SK-N-SH (cell line): Measurements from ENCODE around the gene CBFA2T2.

ENCODE experiments used
- CTCF ChIP-seq: fragments of 200-600 bp; sonication (generic); IDR thresholded peaks from 2 replicates; pipeline ENCODE4 v1.6.1; 2017; ENCODE audit warnings: antibody characterized with exemption, mild to moderate bottlenecking, moderate library complexity
- EP300 ChIP-seq, 2 experiments: IDR thresholded peaks; 2 replicates each; pipeline versions ENCODE4 v1.4.0 to v1.6.1; 2012; ENCODE audit warnings: borderline replicate concordance in 1 of 2, low read depth in 1 of 2, low read length in 1 of 2
- FOSL2 ChIP-seq: IDR thresholded peaks from 2 replicates; pipeline ENCODE4 v1.4.0; 2012; ENCODE audit warnings: low read depth, mild to moderate bottlenecking, moderate library complexity, borderline replicate concordance
- GABPA ChIP-seq: IDR thresholded peaks from 2 replicates; pipeline ENCODE4 v1.4.0; 2012; ENCODE audit warnings: low read depth, mild to moderate bottlenecking
- NFIC ChIP-seq: IDR thresholded peaks from 2 replicates; pipeline ENCODE4 v1.4.0; 2012; ENCODE audit warnings: borderline replicate concordance
- PBX3 ChIP-seq: IDR thresholded peaks from 2 replicates; pipeline ENCODE4; 2012
- POLR2AphosphoS5 ChIP-seq: IDR thresholded peaks from 2 replicates; pipeline ENCODE4 v1.6.1; 2012; ENCODE audit warnings: low read depth, low read length
- RFX5 ChIP-seq: IDR thresholded peaks from 2 replicates; pipeline ENCODE4 v1.6.1; 2012; ENCODE audit warnings: mild to moderate bottlenecking, improper control_type of control experiment, low read length

- TF ChIP-seq RFX5 (no peak), CTCF (no peak), FOSL2 (no peak), POLR2AphosphoS5 (no peak), GABPA (no peak), PBX3 (no peak), EP300 (IDR thresholded peaks at IDR 0.05; ENCODE audit: borderline replicate concordance in 1 of 2, low read depth in 1 of 2, low read length in 1 of 2) (no peak), NFIC (no peak)
These were observed 16.9 kb upstream of the CBFA2T2 start for GRCh38 chr20:33472868-33473435.
